MCF 10A (cell line): Measurements from ENCODE around the gene NRAS. TPM values are rescaled to one million over a fixed set of nuclear protein-coding genes. Genes with fewer than 3 reads are reported as not detected.
A peak's percentile ranks its signal among the peaks of the same experiment; 100 is the strongest.

Experiments used
- BruUV-seq: library from RNA; stranded (reverse); fragments of 400-500 nt; replicated peaks from 2 replicates; lab custom pipeline; 2021; lab: Mats Ljungman, UMichigan
- CTCF ChIA-PET: fragments of 300-600 bp; sonication (Branson Sonifier 250); formaldehyde crosslinking; extraction: SDS; loops from one replicate; lab custom pipeline; 2021; ENCODE audit warnings: antibody characterized with exemption, inconsistent platforms; lab: Yijun Ruan, JAX
- POLR2A ChIA-PET: fragments of 300-600, 350-650 bp; sonication (Branson Sonifier 250); formaldehyde crosslinking; extraction: SDS; loops from one replicate; lab custom pipeline; 2020; ENCODE audit warnings: antibody characterized with exemption, inconsistent platforms; lab: Yijun Ruan, JAX
- DNase-seq: peaks from one replicate; pipeline ENCODE4 v3.0.0-alpha.2; 2018; ENCODE audit not compliant: unreplicated experiment
- H3K27ac Mint-ChIP-seq: one replicate; pipeline ENCODE4 v1.8.0; 2022; ENCODE audit warnings: mild to moderate bottlenecking, low read depth, mixed read lengths; ENCODE audit not compliant: unreplicated experiment
- H3K27me3 Mint-ChIP-seq: one replicate; pipeline ENCODE4 v1.8.0; 2022; ENCODE audit warnings: mixed read lengths; ENCODE audit not compliant: insufficient read depth, unreplicated experiment
- H3K36me3 Mint-ChIP-seq: one replicate; pipeline ENCODE4 v1.8.0; 2022; ENCODE audit warnings: mild to moderate bottlenecking, moderate library complexity, mixed read lengths; ENCODE audit not compliant: insufficient read depth, unreplicated experiment
- H3K4me1 Mint-ChIP-seq: one replicate; pipeline ENCODE4 v1.8.0; 2022; ENCODE audit warnings: mixed read lengths; ENCODE audit not compliant: insufficient read depth, unreplicated experiment
- H3K4me3 Mint-ChIP-seq: one replicate; pipeline ENCODE4 v1.8.0; 2022; ENCODE audit warnings: mild to moderate bottlenecking, moderate library complexity, mixed read lengths; ENCODE audit not compliant: unreplicated experiment
- H3K9me3 Mint-ChIP-seq: one replicate; pipeline ENCODE4 v1.8.0; 2022; ENCODE audit warnings: mixed read lengths; ENCODE audit not compliant: unreplicated experiment
- CTCF ChIP-seq: fragments of 200-600 bp; IDR thresholded peaks from one replicate; pipeline ENCODE4 v1.8.0; 2022; ENCODE audit warnings: antibody characterized with exemption, mild to moderate bottlenecking; ENCODE audit not compliant: unreplicated experiment
- intact Hi-C: fragments of 100-400 bp; cut with micrococcal nuclease; formaldehyde crosslinking; loops from 2 replicates; pipeline ENCODE4 v1.14.1; 2022
- total RNA-seq: library from RNA; stranded (reverse); gene quantifications from 2 replicates; pipeline ENCODE4 v1.2.3, GENCODE V29; 2022

The NRAS gene
- total RNA-seq, 1 experiment from 2014 or later, result 38.9 TPM

- Mint-ChIP-seq H3K27ac (peak within 1 kb of the TSS; percentile 100), H3K4me3 (peak within 1 kb of the TSS; percentile 97), H3K9me3 (no peaks in the 10 kb centered on the region), H3K36me3 (peaks cover 30% of the 10 kb centered on the region), H3K27me3 (no peaks in the 10 kb centered on the region), H3K4me1 (peaks cover 29% of the 10 kb centered on the region)
- BruUV-seq, result TSS peak; percentile 76
- peak; percentile 98 for DNase-seq
- POLR2A ChIA-PET, result interaction anchor here (0.8 to 5.2 kb wide), 14 partner anchors 9 to 829 kb away, joined by 3 to 43 read pairs (median 4); partner anchors contain the start of genes DENND2C, HIPK1, NRAS and SIKE1
- no peak for TF ChIP-seq CTCF
- intact Hi-C loops, result loop anchor here (2.0 kb wide), 1 partner anchor 41 kb away; the partner anchor contains the start of gene NRAS
- CTCF ChIA-PET, result interaction anchor here (0.6 to 1.1 kb wide), 3 partner anchors 10 to 280 kb away, joined by 3 to 4 read pairs (median 4); no protein-coding TSS in a partner anchor
Observed at GRCh38 chr1:114757455-114758255, 41.1 kb upstream of the NRAS start, which contains the start of gene CSDE1. Gene CSDE1 (minus strand): TSS chr1:114757984. CDS start chr1:114739890, 18,094 bp downstream.

DNA sequence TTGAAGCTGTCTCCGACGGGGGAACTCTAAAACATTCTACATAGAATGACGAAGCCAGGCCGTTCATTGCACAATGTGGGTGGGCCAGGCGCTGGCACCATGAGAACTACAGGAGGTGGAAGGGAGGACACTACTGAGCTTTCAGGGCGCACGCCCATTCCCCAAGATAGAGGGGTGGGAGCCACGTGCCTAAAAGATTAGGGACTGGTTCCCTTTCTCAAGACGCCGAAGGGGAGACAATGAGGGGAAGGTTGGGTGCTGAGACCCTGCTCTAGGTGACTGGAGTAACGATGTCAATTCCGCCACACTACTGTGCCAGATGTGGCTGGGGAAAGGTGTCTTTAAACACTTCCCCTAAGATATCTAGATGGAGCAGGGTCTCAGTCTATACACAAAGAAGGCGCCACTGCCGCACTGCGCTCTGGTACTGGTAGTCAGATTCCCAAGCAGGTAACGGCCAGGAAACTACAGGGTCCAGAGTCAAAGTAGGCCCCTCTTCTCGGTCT is 40.4 kb upstream of the NRAS start:
- Mint-ChIP-seq H3K4me1 (peaks cover 35% of the 10 kb centered on the region), H3K36me3 (peaks cover 30% of the 10 kb centered on the region), H3K27me3 (no peaks in the 10 kb centered on the region), H3K27ac (peak overlapping the region; percentile 100), H3K9me3 (no peaks in the 10 kb centered on the region), H3K4me3 (peak overlapping the region; percentile 97)
- peak; percentile 71 for DNase-seq
- CTCF ChIA-PET, result interaction anchor here (1.1 kb wide), 1 partner anchor 11 kb away, joined by 3 read pairs; no protein-coding TSS in a partner anchor
- no TSS peak for BruUV-seq
- POLR2A ChIA-PET, result interaction anchor here (0.6 to 5.2 kb wide), 19 partner anchors 9 to 828 kb away, joined by 3 to 43 read pairs (median 3); partner anchors contain the start of genes DENND2C, HIPK1, NRAS and SIKE1
- intact Hi-C loops, result loop anchor here (2.0 kb wide), 1 partner anchor 40 kb away; the partner anchor contains the start of gene NRAS
- TF ChIP-seq CTCF, result no peak

DNA sequence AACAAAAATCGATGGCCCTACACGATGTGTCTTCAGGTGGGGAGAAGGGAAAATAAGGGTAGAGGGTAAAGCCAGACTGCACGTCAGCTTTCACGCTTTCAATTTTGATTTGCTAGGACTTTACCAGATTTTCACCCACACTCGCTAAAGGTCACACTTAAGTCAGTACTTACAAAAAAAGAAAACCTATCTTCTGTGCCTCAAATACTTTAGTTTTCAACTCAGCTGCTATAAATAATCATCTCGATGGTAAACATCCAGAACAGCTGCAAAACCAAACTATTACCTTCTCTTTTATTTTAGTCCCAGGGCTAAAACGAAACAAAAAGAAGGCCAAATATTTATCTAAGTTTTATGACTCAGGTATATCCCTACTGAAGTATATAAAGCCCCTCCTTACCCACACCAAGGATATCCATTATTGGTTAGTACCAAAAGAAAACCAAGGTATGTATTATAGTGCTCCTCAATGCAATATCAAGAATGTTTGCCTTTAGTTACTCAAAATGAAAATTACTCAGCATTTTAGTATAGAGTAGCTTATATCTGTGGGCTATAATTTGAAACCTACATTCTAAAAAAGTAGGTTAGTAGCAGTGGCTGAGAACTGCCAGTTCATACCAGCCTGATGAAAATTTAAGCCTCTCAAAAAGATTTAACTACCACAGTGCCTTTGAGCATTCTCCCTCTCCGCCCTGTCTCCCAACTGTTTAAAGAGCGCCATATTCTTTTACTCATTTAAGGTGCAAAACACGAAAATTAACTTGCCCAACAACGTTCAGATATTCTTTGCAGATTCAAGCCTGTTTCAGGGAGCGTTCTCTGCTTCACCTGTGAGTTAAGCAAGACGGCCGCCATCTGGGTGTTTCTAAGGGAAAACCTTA is 39.7 kb upstream of the NRAS start:
- intact Hi-C loops, result loop anchor here (2.0 kb wide), 1 partner anchor 39 kb away; the partner anchor contains the start of gene NRAS
- Mint-ChIP-seq H3K27me3 (no peaks in the 10 kb centered on the region), H3K27ac (peak overlapping the region; percentile 100), H3K4me3 (peak overlapping the region; percentile 97), H3K9me3 (no peaks in the 10 kb centered on the region), H3K36me3 (peaks cover 30% of the 10 kb centered on the region), H3K4me1 (peaks cover 43% of the 10 kb centered on the region)
- ChIA-PET CTCF (interaction anchor here (0.6 to 1.2 kb wide), 4 partner anchors 12 to 1614 kb away, joined by 3 to 4 read pairs (median 4); no protein-coding TSS in a partner anchor), POLR2A (interaction anchor here (0.6 to 5.2 kb wide), 15 partner anchors 11 to 825 kb away, joined by 3 to 43 read pairs (median 3); partner anchors contain the start of genes DENND2C, NRAS and SIKE1)
- no peak for DNase-seq
- no peak for TF ChIP-seq CTCF
- BruUV-seq, result TSS peak; percentile 28
